Colonic mucosa (tissue), 4 donors: ENCODE data around the gene RAX2. TPM values are rescaled to one million over a fixed set of nuclear protein-coding genes. Genes with fewer than 3 reads are reported as not detected.

Experiments used
- DNase-seq: peaks from one replicate; pipeline ENCODE4 v3.0.0-alpha.2; 2020
- H3K27ac ChIP-seq: fragments of 200-600 bp; one replicate; pipeline ENCODE4 v1.8.0; 2021
- H3K27me3 ChIP-seq: fragments of 200-600 bp; one replicate; pipeline ENCODE4 v1.8.0; 2021
- H3K36me3 ChIP-seq: fragments of 200-600 bp; one replicate; pipeline ENCODE4 v1.8.0; 2021
- H3K4me1 ChIP-seq: fragments of 200-600 bp; one replicate; pipeline ENCODE4 v1.8.0; 2021; ENCODE audit warnings: mild to moderate bottlenecking
- H3K4me3 ChIP-seq: fragments of 200-600 bp; one replicate; pipeline ENCODE4 v1.8.0; 2021
- H3K9ac ChIP-seq, 2 donors: one replicate each; pipeline ENCODE4 v1.7.0; 2013; ENCODE audit warnings: control low read depth in 2 of 2, low read depth in 2 of 2, low read length in 2 of 2
- H3K9me3 ChIP-seq: fragments of 200-600 bp; one replicate; pipeline ENCODE4 v1.8.0; 2021
- CTCF ChIP-seq: fragments of 200-600 bp; IDR thresholded peaks from one replicate; pipeline ENCODE4 v1.8.0; 2022; ENCODE audit warnings: antibody characterized with exemption, mild to moderate bottlenecking
- intact Hi-C: fragments of 100-400 bp; cut with DNase I; formaldehyde crosslinking; loops from one replicate; pipeline ENCODE4 v1.14.1; 2022
- total RNA-seq, 2 donors: library from RNA; stranded (reverse); fragmentation: NEBNext Ultra II Directional in 1 of 2; extraction: Animal tissue kit (Norgen Biotek cat#: 25700) in 1 of 2; gene quantifications; one replicate each; pipeline ENCODE4 v1.2.1, GENCODE V29; 2021
- donor health status: healthy.
- donor health status: DM: no; HTN: no; CAD: no.
- donor health status: DM: no; HTN: no; CAD: no.

RAX2 gene
- total RNA-seq, 2 donors from 2014 or later: not detected

- Histone ChIP-seq H3K9me3 (no peaks in the 10 kb centered on the region), H3K36me3 (peaks cover 7% of the 10 kb centered on the region), H3K4me3 (no peak overlapping the region), H3K27me3 (no peaks in the 10 kb centered on the region), H3K9ac (no peak overlapping the region), H3K4me1 (no peaks in the 10 kb centered on the region), H3K27ac (no peak overlapping the region)
- intact Hi-C loops: no loop called here
- DNase-seq: no peak
- TF ChIP-seq CTCF: no peak
Observed at GRCh38 chr19:3733549-3734309, 38.3 kb downstream of the RAX2 start.

- Histone ChIP-seq H3K9me3 (no peaks in the 10 kb centered on the region), H3K4me1 (no peaks in the 10 kb centered on the region), H3K9ac (no peak overlapping the region), H3K27ac (no peak overlapping the region), H3K36me3 (no peaks in the 10 kb centered on the region), H3K27me3 (no peaks in the 10 kb centered on the region), H3K4me3 (no peak overlapping the region)
- intact Hi-C loops: no loop called here
- TF ChIP-seq CTCF: no peak
- DNase-seq: no peak
Observed at GRCh38 chr19:3732108-3732507, 39.9 kb downstream of the RAX2 start.

- TF ChIP-seq CTCF: no peak
- no peak overlapping the region for H3K4me3 ChIP-seq
- H3K27ac ChIP-seq: no peak overlapping the region
- intact Hi-C loops: no loop called here
- no peak for DNase-seq
- no peaks in the 10 kb centered on the region for H3K9me3 ChIP-seq
- no peaks in the 10 kb centered on the region for H3K36me3 ChIP-seq
- peaks cover 9% of the 10 kb centered on the region for H3K4me1 ChIP-seq
- no peak overlapping the region for H3K9ac ChIP-seq
- no peaks in the 10 kb centered on the region for H3K27me3 ChIP-seq
Observed at GRCh38 chr19:3730457-3730958, 41.5 kb downstream of the RAX2 start.

GRCh38 chr19:3725640-3726310 is 46.3 kb downstream of the RAX2 start:
- H3K27ac ChIP-seq: peak overlapping the region; percentile 47

GRCh38 chr19:3725121-3725520 is 46.9 kb downstream of the RAX2 start:
- H3K4me1 ChIP-seq: peaks cover 17% of the 10 kb centered on the region
- no peak for TF ChIP-seq CTCF
- H3K27ac ChIP-seq: peak overlapping the region; percentile 32
- intact Hi-C loops: no loop called here
- no peaks in the 10 kb centered on the region for H3K9me3 ChIP-seq
- H3K4me3 ChIP-seq: no peak overlapping the region
- DNase-seq: no peak
- no peaks in the 10 kb centered on the region for H3K36me3 ChIP-seq
- H3K9ac ChIP-seq: no peak overlapping the region
- H3K27me3 ChIP-seq: no peaks in the 10 kb centered on the region

More at GRCh38 chr19:3725640-3726310, 46.3 kb downstream of the RAX2 start:
- H3K9me3 ChIP-seq: no peaks in the 10 kb centered on the region
- H3K36me3 ChIP-seq: no peaks in the 10 kb centered on the region
- peak overlapping the region in 1 of 2 donors; percentile 51 for H3K9ac ChIP-seq
- peaks cover 17% of the 10 kb centered on the region for H3K4me1 ChIP-seq
- H3K4me3 ChIP-seq: no peak overlapping the region
- intact Hi-C loops: no loop called here
- H3K27me3 ChIP-seq: no peaks in the 10 kb centered on the region
- no peak for TF ChIP-seq CTCF
- peak; percentile 94 for DNase-seq
